MM.1S (cell line): ENCODE measurements around the gene RPRD1A.
"Not testable (repeated sequence)": the region's sequence is repeated elsewhere in the genome, so short reads cannot be mapped to it uniquely, and the experiment has no call there.

Experiments used
- DNase-seq: peaks from one replicate; pipeline ENCODE4 v3.0.0-alpha.2; 2015
- H2AFZ ChIP-seq: fragments of 300-600 bp; sonication (generic); 2 replicates; pipeline ENCODE4 v1.6.0; 2016; ENCODE audit warnings: antibody characterized with exemption, low read length
- H3F3A ChIP-seq: fragments of 300-600 bp; sonication (generic); 2 replicates; pipeline ENCODE4 v1.6.1; 2016; ENCODE audit warnings: mild to moderate bottlenecking, antibody characterized with exemption, low read length, moderate library complexity, mixed read lengths; ENCODE audit not compliant: insufficient read depth
- H3K27ac ChIP-seq: fragments of 300-600 bp; sonication (generic); 2 replicates; pipeline ENCODE4 v1.5.1; 2016; ENCODE audit warnings: mild to moderate bottlenecking, low read length
- H3K27me3 ChIP-seq: fragments of 300-600 bp; sonication (generic); replicated peaks from 2 replicates; pipeline ENCODE4 v1.6.0; 2016; ENCODE audit warnings: low read length; ENCODE audit not compliant: insufficient read depth
- H3K36me3 ChIP-seq: fragments of 300-600 bp; sonication (generic); replicated peaks from 2 replicates; pipeline ENCODE4 v1.6.1; 2016; ENCODE audit warnings: mild to moderate bottlenecking, low read length, mixed read lengths; ENCODE audit not compliant: insufficient read depth
- H3K4me1 ChIP-seq: fragments of 300-600 bp; sonication (generic); 2 replicates; pipeline ENCODE4 v1.6.1; 2016; ENCODE audit warnings: low read length, mixed read lengths
- H3K4me2 ChIP-seq: fragments of 300-600 bp; sonication (generic); 2 replicates; pipeline ENCODE4 v1.6.0; 2016; ENCODE audit warnings: low read depth, low read length
- H3K4me3 ChIP-seq: fragments of 300-600 bp; sonication (generic); 2 replicates; pipeline ENCODE4 v1.5.1; 2016; ENCODE audit warnings: low read length, mixed read lengths
- H3K79me2 ChIP-seq: fragments of 300-600 bp; sonication (generic); 2 replicates; pipeline ENCODE4 v1.6.1; 2016; ENCODE audit warnings: mixed run types, low read length, mixed read lengths
- H3K9ac ChIP-seq: fragments of 300-600 bp; sonication (generic); 2 replicates; pipeline ENCODE4 v1.6.1; 2016; ENCODE audit warnings: low read length, mixed read lengths
- H3K9me2 ChIP-seq: fragments of 300-600 bp; sonication (generic); replicated peaks from 2 replicates; pipeline ENCODE4 v1.6.1; 2016; ENCODE audit warnings: mild to moderate bottlenecking, low read length, mixed read lengths; ENCODE audit not compliant: insufficient read depth
- H3K9me3 ChIP-seq: fragments of 300-600 bp; sonication (generic); replicated peaks from 2 replicates; pipeline ENCODE4 v1.6.1; 2016; ENCODE audit warnings: mild to moderate bottlenecking, low read length, mixed read lengths; ENCODE audit not compliant: insufficient read depth
- H4K20me1 ChIP-seq: fragments of 300-600 bp; sonication (generic); 2 replicates; pipeline ENCODE4 v1.6.1; 2016; ENCODE audit warnings: mild to moderate bottlenecking, low read length, moderate library complexity, mixed read lengths; ENCODE audit not compliant: insufficient read depth
- CTCF ChIP-seq: fragments of 300-600 bp; sonication (generic); IDR thresholded peaks from 2 replicates; pipeline ENCODE4 v1.5.1; 2016; ENCODE audit warnings: antibody characterized with exemption, low read length, mixed read lengths
- EZH2 ChIP-seq: fragments of 300-600 bp; sonication (generic); optimal IDR thresholded peaks from 2 replicates; pipeline ENCODE3; 2017; ENCODE audit warnings: low read depth, mild to moderate bottlenecking, antibody characterized with exemption, low read length, mixed read lengths
- EZH2phosphoT487 ChIP-seq: fragments of 300-600 bp; sonication (generic); IDR thresholded peaks from 2 replicates; pipeline ENCODE4 v1.6.1; 2018; ENCODE audit warnings: antibody characterized with exemption, low read length

Gene RPRD1A

GRCh38 chr18:36067055-36067957, at the start of gene RPRD1A:
RPRD1A (minus strand) TSS chr18:36067559; CDS start chr18:36067404, 155 bp downstream.
- Histone ChIP-seq H3K27me3 (no peaks in the 10 kb centered on the region), H4K20me1 (peaks cover 4% of the 10 kb centered on the region; the same call in 1 of the 2 replicates), H2AFZ (peak within 1 kb of the TSS; percentile 96), H3K9ac (peak within 1 kb of the TSS; percentile 88), H3K4me1 (no peaks in the 10 kb centered on the region; the same call in 1 of the 2 replicates), H3K27ac (peak within 1 kb of the TSS; percentile 76), H3K36me3 (no peaks in the 10 kb centered on the region), H3K79me2 (peaks cover 50% of the 10 kb centered on the region), H3K4me3 (peak within 1 kb of the TSS; percentile 98), H3K9me2 (no peaks in the 10 kb centered on the region), H3K4me2 (peak within 1 kb of the TSS; percentile 72), H3K9me3 (no peaks in the 10 kb centered on the region), H3F3A (0 out of 2 replicates have a peak, but pooled peaks cover 5% of the 10 kb centered on the region)
- TF ChIP-seq EZH2phosphoT487: no peak
- no peak for TF ChIP-seq EZH2
- TF ChIP-seq CTCF: no peak
- DNase-seq: peak; percentile 95

- not testable (repeated sequence) for H3K9me3 ChIP-seq, H3K27me3 ChIP-seq, H3K9me2 ChIP-seq, DNase-seq, H3K4me1 ChIP-seq, H3K4me3 ChIP-seq, H3K36me3 ChIP-seq, H3K79me2 ChIP-seq, H3K4me2 ChIP-seq, H3K9ac ChIP-seq, H4K20me1 ChIP-seq, H2AFZ ChIP-seq, H3F3A ChIP-seq, H3K27ac ChIP-seq
These were observed 49.4 kb upstream of the RPRD1A start for GRCh38 chr18:36116771-36117170.

- Histone ChIP-seq H3K9me3 (no peaks in the 10 kb centered on the region), H3F3A (no peaks in the 10 kb centered on the region), H3K4me2 (no peak overlapping the region), H3K4me1 (no peaks in the 10 kb centered on the region), H2AFZ (no peak overlapping the region), H3K27me3 (no peaks in the 10 kb centered on the region), H3K4me3 (no peak overlapping the region), H3K36me3 (no peaks in the 10 kb centered on the region; the same call in 1 of the 2 replicates), H3K27ac (no peak overlapping the region), H3K9me2 (no peaks in the 10 kb centered on the region), H3K79me2 (no peaks in the 10 kb centered on the region), H4K20me1 (no peaks in the 10 kb centered on the region), H3K9ac (no peak overlapping the region)
- TF ChIP-seq CTCF: no peak
- TF ChIP-seq EZH2: no peak
- TF ChIP-seq EZH2phosphoT487: no peak
- DNase-seq: no peak
These were observed 47.4 kb upstream of the RPRD1A start for GRCh38 chr18:36114738-36115137.

GRCh38 chr18:36114251-36114650, 46.9 kb upstream of the RPRD1A start:
- no peaks in the 10 kb centered on the region; the same call in 1 of the 2 replicates for H3K36me3 ChIP-seq
- no peak for DNase-seq
- H3K27me3 ChIP-seq: no peaks in the 10 kb centered on the region
- no peaks in the 10 kb centered on the region for H3F3A ChIP-seq
- H3K9ac ChIP-seq: no peak overlapping the region
- no peak for TF ChIP-seq EZH2phosphoT487
- TF ChIP-seq CTCF: no peak
- TF ChIP-seq EZH2: no peak
- no peaks in the 10 kb centered on the region for H3K9me3 ChIP-seq
- no peaks in the 10 kb centered on the region for H4K20me1 ChIP-seq
- no peak overlapping the region for H3K27ac ChIP-seq
- H3K4me2 ChIP-seq: no peak overlapping the region
- no peak overlapping the region for H2AFZ ChIP-seq
- H3K4me3 ChIP-seq: no peak overlapping the region
- H3K9me2 ChIP-seq: no peaks in the 10 kb centered on the region
- no peaks in the 10 kb centered on the region for H3K79me2 ChIP-seq
- H3K4me1 ChIP-seq: no peaks in the 10 kb centered on the region
